ENCODE data around the gene ANO1.

- TF ChIP-seq CTCF (IDR thresholded peaks at IDR 0.05) (peak in 4 of 12 donors; percentile 12 to 50 (median 28)), POLR2A (IDR thresholded peaks at IDR 0.05) (no peak)
Observed at GRCh38 chr11:70078095-70078780, at the start of gene ANO1.
